Fibroblast of lung (primary cell): ENCODE measurements around the gene USH1C. TPM values are rescaled to one million over a fixed set of nuclear protein-coding genes. Genes with fewer than 3 reads are reported as not detected.

Source experiments
- DNase-seq, 2 donors: peaks; one replicate each; pipeline versions ENCODE4 v3.0.0 to v3.0.0-alpha.2; 2010; ENCODE audit warnings: low read depth in 2 of 2
- H2AFZ ChIP-seq: 2 replicates; pipeline ENCODE4 v1.5.1; 2012; ENCODE audit warnings: low read length, control low read depth, inconsistent platforms
- H3K27ac ChIP-seq: 2 replicates; pipeline ENCODE4 v1.5.1; 2011; ENCODE audit warnings: low read length, control low read depth; ENCODE audit not compliant: insufficient read depth
- H3K27me3 ChIP-seq: 2 replicates; pipeline ENCODE4 v1.5.1; 2011; ENCODE audit warnings: mild to moderate bottlenecking, low read length; ENCODE audit not compliant: control insufficient read depth, insufficient read depth
- H3K36me3 ChIP-seq: 2 replicates; pipeline ENCODE4 v1.5.1; 2011; ENCODE audit warnings: low read length; ENCODE audit not compliant: control insufficient read depth, insufficient read depth
- H3K4me1 ChIP-seq: 2 replicates; pipeline ENCODE4 v1.5.1; 2011; ENCODE audit warnings: low read length; ENCODE audit not compliant: control insufficient read depth, insufficient read depth; ENCODE audit errors: extremely low read depth
- H3K4me2 ChIP-seq: 2 replicates; pipeline ENCODE4 v1.5.1; 2011; ENCODE audit warnings: low read length, control low read depth; ENCODE audit not compliant: insufficient read depth; ENCODE audit errors: extremely low read depth
- H3K4me3 ChIP-seq, 4 experiments: fragments of 200-600 bp in 1 of 4; sonication (generic) in 1 of 4; replicated peaks in 1 of 4; 2 replicates each; pipeline ENCODE4 v1.5.1; 2011 to 2016; ENCODE audit warnings: low read length in 4 of 4, low read depth in 3 of 4, mild to moderate bottlenecking in 3 of 4, control low read depth in 2 of 4, inconsistent platforms in 1 of 4, mixed read lengths in 1 of 4; ENCODE audit not compliant: insufficient read depth in 1 of 4; ENCODE audit errors: control extremely low read depth in 1 of 4
- H3K79me2 ChIP-seq: 2 replicates; pipeline ENCODE4 v1.5.1; 2012; ENCODE audit warnings: mild to moderate bottlenecking, low read length, inconsistent platforms; ENCODE audit not compliant: control insufficient read depth, insufficient read depth
- H3K9ac ChIP-seq: 2 replicates; pipeline ENCODE4 v1.5.1; 2011; ENCODE audit warnings: mild to moderate bottlenecking, low read length, control low read depth; ENCODE audit not compliant: insufficient read depth
- H3K9me3 ChIP-seq: 2 replicates; pipeline ENCODE4 v1.5.1; 2012; ENCODE audit warnings: low read depth, low read length; ENCODE audit not compliant: control insufficient read depth, insufficient read depth
- H4K20me1 ChIP-seq: 2 replicates; pipeline ENCODE4 v1.5.1; 2011; ENCODE audit warnings: low read length; ENCODE audit not compliant: control insufficient read depth, insufficient read depth; ENCODE audit errors: extremely low read depth
- EZH2 ChIP-seq: IDR thresholded peaks from 2 replicates; pipeline ENCODE4 v1.5.1; 2012; ENCODE audit warnings: low read length, control low read depth, mild to moderate bottlenecking; ENCODE audit errors: missing control alignments
- polyA plus RNA-seq, 2 donors: library from polyadenylated mRNA; depleted of rRNA in 1 of 2; stranded (reverse) in 1 of 2; unstranded in 1 of 2; fragments of >200 nt; gene quantifications; 2 replicates each; pipeline ENCODE4 v1.2.1, GENCODE V29; 2011 to 2012; ENCODE audit warnings: missing spikeins in 1 of 2
- total RNA-seq: library from RNA; depleted of rRNA; stranded (reverse); fragments of >200 nt; gene quantifications from 2 replicates; pipeline ENCODE4 v1.2.1, GENCODE V29; 2014
- TF ChIP-seq, protein P1 (sequence below), 2 donors: IDR thresholded peaks in 1 of 2; conservative IDR thresholded peaks in 1 of 2; 1 replicate in 1 of 2; 2 replicates in 1 of 2; pipeline ENCODE4 v1.5.1; 2011 to 2012; ENCODE audit warnings: low read length in 2 of 2, control low read depth in 1 of 2, inconsistent platforms in 1 of 2, low read depth in 1 of 2, mild to moderate bottlenecking in 1 of 2

Gene USH1C
- total and polyA plus RNA-seq, 2 donors (not counting 1 experiment from before 2014, with no cell fraction given): not detected

DNA sequence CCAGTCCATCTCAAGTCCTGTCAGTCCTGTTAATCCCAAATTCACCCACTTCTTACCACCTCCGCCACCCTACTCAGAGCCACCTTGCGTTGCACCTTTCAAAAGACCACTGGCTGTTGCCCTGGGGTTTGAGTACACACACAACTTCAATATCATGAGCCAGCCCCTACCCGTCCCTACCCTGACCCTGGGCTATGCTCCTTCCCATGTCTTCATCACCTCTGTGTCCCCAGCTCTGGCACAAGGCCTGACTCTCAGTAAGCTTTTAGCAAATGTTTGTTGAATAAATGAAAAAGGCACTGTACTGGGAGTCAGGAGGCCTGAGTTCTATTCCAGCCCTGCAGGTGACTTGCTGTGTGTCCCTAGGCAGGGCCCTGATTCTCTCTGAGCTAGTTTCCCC is 29.3 kb upstream of the USH1C start:
- Histone ChIP-seq H3K36me3 (no peaks in the 10 kb centered on the region), H3K4me1 (no peaks in the 10 kb centered on the region), H3K27me3 (no peaks in the 10 kb centered on the region), H3K9ac (no peak overlapping the region), H4K20me1 (no peaks in the 10 kb centered on the region), H3K27ac (no peak overlapping the region), H3K4me3 (no peak overlapping the region), H3K79me2 (no peaks in the 10 kb centered on the region), H3K9me3 (no peaks in the 10 kb centered on the region), H2AFZ (no peak overlapping the region), H3K4me2 (no peak overlapping the region)
- TF ChIP-seq, protein P1, sequence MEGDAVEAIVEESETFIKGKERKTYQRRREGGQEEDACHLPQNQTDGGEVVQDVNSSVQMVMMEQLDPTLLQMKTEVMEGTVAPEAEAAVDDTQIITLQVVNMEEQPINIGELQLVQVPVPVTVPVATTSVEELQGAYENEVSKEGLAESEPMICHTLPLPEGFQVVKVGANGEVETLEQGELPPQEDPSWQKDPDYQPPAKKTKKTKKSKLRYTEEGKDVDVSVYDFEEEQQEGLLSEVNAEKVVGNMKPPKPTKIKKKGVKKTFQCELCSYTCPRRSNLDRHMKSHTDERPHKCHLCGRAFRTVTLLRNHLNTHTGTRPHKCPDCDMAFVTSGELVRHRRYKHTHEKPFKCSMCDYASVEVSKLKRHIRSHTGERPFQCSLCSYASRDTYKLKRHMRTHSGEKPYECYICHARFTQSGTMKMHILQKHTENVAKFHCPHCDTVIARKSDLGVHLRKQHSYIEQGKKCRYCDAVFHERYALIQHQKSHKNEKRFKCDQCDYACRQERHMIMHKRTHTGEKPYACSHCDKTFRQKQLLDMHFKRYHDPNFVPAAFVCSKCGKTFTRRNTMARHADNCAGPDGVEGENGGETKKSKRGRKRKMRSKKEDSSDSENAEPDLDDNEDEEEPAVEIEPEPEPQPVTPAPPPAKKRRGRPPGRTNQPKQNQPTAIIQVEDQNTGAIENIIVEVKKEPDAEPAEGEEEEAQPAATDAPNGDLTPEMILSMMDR (conservative IDR thresholded peaks at IDR 0.05 in 1 of 2, IDR thresholded peaks at IDR 0.05 in 1 of 2; ENCODE audit: low read depth in 1 of 2, low read length in 2 of 2): no peak
- no peak for TF ChIP-seq EZH2
- no peak for DNase-seq

DNA sequence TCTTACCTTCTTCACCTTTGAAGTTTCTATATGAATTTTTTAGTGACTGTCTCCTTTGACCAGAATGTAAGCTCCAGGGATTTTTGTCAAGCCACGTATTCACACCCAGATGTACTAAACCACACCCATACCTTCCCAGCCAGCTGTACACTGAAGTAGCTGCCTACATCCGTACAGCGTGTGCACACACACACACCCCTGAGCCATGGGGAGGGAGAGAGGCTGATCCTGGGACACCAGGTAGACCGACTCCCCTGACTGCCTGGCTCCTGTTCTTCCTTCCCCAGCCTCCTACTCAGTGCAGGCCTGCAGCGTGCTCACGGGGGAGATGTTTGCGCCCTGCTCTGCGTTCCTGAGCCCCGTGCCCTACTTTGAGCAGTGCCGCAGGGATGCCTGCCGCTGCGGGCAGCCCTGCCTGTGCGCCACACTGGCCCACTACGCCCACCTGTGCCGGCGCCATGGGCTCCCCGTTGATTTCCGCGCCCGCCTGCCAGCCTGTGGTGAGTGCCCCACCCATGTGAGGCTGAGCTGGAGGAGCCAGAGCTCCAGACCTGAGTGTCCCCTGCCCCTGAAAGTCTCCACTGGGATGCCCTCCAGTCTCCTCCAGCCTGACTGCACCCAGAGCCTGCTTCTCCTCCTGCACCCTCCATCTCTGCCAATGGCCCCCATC is 28.7 kb upstream of the USH1C start:
- no peak overlapping the region for H2AFZ ChIP-seq
- no peak for DNase-seq
- H3K9me3 ChIP-seq: no peaks in the 10 kb centered on the region
- H3K27ac ChIP-seq: no peak overlapping the region
- no peaks in the 10 kb centered on the region for H3K79me2 ChIP-seq
- TF ChIP-seq EZH2: no peak
- TF ChIP-seq, protein P1 (conservative IDR thresholded peaks at IDR 0.05 in 1 of 2, IDR thresholded peaks at IDR 0.05 in 1 of 2; ENCODE audit: low read depth in 1 of 2, low read length in 2 of 2): no peak
- no peak overlapping the region for H3K4me3 ChIP-seq
- no peak overlapping the region for H3K4me2 ChIP-seq
- no peaks in the 10 kb centered on the region for H3K36me3 ChIP-seq
- H3K9ac ChIP-seq: no peak overlapping the region
- H3K4me1 ChIP-seq: no peaks in the 10 kb centered on the region
- H3K27me3 ChIP-seq: no peaks in the 10 kb centered on the region
- H4K20me1 ChIP-seq: no peaks in the 10 kb centered on the region

DNA sequence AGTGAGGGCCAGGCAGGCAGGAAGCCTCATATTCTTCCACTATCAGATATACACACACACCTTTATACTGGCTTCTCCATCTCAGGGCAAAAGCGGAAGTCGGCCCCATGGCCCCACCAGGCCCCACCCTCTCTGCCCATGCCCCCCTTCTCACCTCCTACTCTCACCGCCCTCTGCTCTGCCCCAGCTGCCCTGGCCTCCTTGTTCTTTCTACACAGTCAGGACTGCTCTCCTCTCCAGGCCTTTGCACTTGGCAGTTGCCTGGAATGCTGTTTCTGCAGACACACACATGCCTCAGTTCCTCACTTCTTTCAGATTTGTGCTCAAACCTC is 28.1 kb upstream of the USH1C start:
- no peaks in the 10 kb centered on the region for H3K27me3 ChIP-seq
- H2AFZ ChIP-seq: no peak overlapping the region
- H4K20me1 ChIP-seq: no peaks in the 10 kb centered on the region
- H3K79me2 ChIP-seq: no peaks in the 10 kb centered on the region
- no peak overlapping the region for H3K4me2 ChIP-seq
- no peak for DNase-seq
- TF ChIP-seq EZH2: no peak
- H3K27ac ChIP-seq: no peak overlapping the region
- H3K36me3 ChIP-seq: no peaks in the 10 kb centered on the region
- no peaks in the 10 kb centered on the region for H3K4me1 ChIP-seq
- H3K9ac ChIP-seq: no peak overlapping the region
- no peaks in the 10 kb centered on the region for H3K9me3 ChIP-seq
- H3K4me3 ChIP-seq: no peak overlapping the region
